Retinal pigment epithelial cell (primary cell): Measurements from ENCODE around the gene GDF11.

Experiments
- DNase-seq: peaks from one replicate; pipeline ENCODE4 v3.0.0-alpha.2; 2010; ENCODE audit warnings: low read depth
- H3K4me3 ChIP-seq: 2 replicates; pipeline ENCODE4 v1.5.1; 2011; ENCODE audit warnings: mild to moderate bottlenecking, low read length, control low read depth, moderate library complexity
- TF ChIP-seq, protein P1 (sequence below): conservative IDR thresholded peaks from 2 replicates; pipeline ENCODE4 v1.5.1; 2011; ENCODE audit warnings: low read depth, low read length, control low read depth, inconsistent platforms

GDF11 gene

DNA sequence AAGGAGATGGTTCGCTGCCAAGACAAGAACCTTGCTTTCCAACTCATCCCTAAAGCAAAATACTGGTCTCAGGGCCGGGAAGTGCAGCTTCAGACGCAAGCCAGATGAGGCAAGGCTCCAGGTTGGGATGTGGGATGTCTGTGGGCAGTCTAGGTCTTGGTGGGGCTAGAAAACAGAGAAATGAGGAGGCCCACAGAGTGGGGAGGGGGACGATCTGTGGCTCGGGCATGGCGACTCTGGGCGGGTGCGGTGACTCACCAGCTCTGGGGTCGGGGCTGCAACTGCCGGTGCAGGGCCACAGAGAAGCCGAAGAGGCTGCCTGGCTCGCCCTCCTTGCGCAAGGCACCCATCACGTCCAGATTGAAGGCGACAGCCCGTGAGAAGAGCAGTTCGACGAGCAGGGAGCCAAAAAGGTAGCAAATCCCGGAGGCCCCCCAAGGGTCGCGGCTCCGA is 35.7 kb upstream of the GDF11 start:
- DNase-seq, result no peak
- H3K4me3 ChIP-seq, result peak overlapping the region; percentile 73
- TF ChIP-seq, protein P1, sequence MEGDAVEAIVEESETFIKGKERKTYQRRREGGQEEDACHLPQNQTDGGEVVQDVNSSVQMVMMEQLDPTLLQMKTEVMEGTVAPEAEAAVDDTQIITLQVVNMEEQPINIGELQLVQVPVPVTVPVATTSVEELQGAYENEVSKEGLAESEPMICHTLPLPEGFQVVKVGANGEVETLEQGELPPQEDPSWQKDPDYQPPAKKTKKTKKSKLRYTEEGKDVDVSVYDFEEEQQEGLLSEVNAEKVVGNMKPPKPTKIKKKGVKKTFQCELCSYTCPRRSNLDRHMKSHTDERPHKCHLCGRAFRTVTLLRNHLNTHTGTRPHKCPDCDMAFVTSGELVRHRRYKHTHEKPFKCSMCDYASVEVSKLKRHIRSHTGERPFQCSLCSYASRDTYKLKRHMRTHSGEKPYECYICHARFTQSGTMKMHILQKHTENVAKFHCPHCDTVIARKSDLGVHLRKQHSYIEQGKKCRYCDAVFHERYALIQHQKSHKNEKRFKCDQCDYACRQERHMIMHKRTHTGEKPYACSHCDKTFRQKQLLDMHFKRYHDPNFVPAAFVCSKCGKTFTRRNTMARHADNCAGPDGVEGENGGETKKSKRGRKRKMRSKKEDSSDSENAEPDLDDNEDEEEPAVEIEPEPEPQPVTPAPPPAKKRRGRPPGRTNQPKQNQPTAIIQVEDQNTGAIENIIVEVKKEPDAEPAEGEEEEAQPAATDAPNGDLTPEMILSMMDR, result no peak

DNA sequence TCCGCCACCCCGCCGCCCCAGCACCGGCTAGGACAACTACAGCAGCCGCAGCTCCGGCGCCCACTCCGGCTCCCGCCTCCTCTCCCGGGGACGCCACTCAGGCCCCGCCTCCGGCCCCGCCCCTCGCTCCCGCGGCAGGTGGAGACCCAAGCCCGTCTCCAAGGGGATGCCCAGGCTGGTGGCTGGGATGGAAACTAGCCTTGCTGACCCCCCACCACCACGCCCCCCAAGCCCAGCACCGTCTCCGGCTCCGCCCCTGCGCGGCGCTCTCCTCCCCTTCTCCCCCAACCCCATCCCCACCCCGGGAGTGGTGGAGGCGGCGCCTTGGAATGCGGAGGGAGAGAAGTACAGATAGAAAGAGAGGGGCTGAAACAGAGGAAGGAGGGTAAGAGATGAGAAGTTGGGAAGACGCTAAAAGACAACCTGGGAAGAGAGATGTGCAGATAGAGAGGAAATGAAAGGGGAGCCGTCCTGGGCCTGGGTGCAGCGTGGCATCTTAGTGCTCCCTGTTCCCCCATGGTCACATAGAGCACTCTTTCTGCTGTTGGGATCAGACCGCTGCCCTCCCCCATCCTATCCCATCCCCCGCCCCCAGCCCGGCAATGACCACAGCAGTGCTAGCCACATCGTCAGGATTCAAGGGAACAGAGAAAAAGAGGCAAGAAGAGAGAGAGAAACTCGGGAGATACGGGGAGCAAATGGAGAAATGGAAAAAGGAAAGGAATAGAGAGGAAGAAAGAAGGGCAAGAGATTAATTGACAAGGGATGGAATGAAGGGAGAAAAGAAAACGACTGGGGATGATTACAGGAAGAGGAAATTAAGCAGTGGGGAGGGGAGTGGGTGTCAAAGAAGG is 34.9 kb upstream of the GDF11 start, which contains the start of gene ITGA7:
Gene ITGA7 (minus strand): TSS at position 64 of the 854 bp plus-strand sequence. CDS start 222 bp downstream, outside the sequence.
- TF ChIP-seq, protein P1, result no peak
- H3K4me3 ChIP-seq, result peak within 1 kb of the TSS; percentile 73
- no peak for DNase-seq

DNA sequence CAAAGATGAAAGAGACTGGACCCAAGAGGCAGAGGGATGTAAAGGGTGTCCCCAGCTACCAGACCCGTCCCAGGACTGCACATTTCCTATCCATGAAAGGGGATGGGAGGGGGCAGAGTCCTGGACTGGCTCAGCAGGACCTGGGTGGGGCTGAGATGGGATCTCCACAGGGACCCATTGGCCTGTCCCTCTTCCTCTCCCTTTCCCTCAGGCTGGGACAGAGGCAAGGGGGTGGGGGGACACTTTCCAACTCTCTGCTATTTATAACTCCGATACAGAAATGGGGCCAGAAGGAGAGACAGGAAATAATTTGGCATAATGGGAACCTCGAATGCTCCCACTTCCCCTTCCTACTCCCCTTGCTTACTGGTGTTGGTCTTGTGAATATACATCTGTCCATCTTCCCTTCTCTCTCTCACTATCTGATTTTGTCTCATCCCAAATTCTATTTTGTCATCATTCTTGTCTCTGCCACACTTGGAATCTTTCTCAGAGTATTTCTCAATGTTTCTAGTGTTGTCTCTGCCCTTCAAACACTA is 34.2 kb upstream of the GDF11 start:
- H3K4me3 ChIP-seq, result peak overlapping the region; percentile 73

DNA sequence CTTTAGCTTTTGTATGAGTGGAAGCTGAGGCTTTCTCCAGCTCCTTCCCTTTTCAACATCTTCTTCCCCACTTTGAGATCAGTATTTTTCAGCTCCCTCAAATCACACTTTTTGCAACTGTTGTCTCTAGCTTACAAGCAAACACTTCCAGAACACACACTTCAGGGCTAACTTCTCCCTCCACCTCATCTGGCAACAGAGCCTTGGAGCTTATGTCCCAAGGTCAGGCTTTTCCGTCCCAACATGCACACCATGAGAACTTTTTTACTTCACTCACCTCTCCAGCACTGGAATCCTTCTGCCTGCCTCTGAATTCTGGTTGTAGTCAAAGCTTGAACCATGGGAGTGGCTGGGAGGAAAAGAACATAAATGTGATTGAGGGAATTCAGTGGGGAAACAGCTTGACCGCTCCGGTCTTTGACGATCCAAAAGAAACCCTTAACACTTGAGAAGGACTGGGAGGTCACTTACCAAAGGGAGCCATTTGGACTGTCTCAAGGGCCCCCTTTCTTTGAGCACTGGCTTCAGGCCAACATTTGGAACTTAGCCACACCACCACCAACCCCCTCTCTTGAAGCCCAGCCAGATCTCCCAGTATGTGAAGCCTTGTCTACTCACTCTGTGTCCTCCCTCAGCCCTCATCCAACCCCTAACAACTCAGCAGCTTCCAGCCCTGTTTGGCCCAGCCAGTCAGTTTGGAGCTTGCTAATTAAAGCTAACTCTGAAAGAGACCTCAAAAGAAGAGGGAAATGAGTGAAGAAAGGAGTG is 31.0 kb upstream of the GDF11 start:
- H3K4me3 ChIP-seq, result no peak overlapping the region
- DNase-seq, result no peak
- TF ChIP-seq, protein P1, result no peak

More for the DNA sequence above, 34.2 kb upstream of the GDF11 start:
- TF ChIP-seq, protein P1, result no peak
- DNase-seq, result no peak

DNA sequence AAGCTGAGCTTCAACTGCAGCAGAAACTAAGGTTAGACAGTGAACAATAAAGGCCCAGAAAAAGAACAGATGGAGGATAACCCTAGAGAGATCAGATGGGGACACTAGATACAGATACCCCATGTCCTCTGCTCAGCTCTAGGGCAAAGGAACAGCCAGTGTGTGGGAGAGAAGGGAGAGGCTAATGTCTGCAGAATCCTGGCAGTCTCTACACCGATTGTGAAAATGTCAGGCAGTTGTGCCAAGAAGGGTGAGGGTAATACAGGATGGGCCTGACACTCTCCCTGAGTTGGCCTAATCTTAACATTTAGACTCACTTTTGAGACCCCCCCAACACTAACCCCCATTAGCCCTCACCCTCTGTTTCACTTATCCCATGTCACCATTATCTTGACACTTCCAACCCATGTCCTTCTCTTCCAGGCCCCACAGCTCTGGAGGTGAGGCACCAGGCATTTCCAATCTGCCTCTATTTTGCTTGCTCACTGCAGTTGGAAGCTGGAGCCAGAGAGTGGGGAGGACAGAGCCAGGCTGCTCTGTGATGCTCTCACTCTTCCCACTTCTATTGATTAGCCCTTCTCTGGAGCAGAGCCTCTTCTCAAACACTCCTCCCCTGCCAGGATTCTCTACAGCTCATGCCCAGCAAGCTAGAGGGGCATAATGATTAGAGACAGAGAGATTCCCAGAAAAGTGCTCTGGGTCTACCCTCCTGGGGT is 30.1 kb upstream of the GDF11 start:
- no peak for DNase-seq
- TF ChIP-seq, protein P1, result no peak
- H3K4me3 ChIP-seq, result no peak overlapping the region

DNA sequence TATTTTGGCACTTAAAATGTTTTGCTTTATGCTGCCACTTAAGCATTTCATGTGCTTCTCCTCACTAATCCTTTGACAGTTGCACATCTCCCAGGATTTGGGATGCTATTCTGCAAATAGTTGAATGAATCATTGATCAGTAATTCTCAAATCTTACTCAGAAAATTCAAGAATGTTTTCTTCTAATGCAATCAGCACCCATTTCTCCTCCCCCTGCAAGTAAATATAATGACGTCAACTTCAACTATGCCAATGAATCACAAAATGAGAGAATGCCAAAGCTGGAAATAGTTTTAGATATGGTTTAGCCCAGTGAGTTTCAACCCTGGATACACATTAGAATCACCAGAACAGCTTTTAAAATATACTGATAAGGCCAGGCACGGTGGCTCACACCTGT is 29.2 kb upstream of the GDF11 start:
- no peak for DNase-seq

More for the DNA sequence above, 29.2 kb upstream of the GDF11 start:
- TF ChIP-seq, protein P1, result no peak
- H3K4me3 ChIP-seq, result no peak overlapping the region
